DND-41 (cell line): ENCODE measurements around the gene SQSTM1.

Source experiments
- ATAC-seq: fragments of 200-7000 bp; cut with Tn5 transposase; 3 replicates; pipeline ENCODE4 v1.9.1; 2021; ENCODE audit warnings: low read depth; ENCODE audit not compliant: insufficient read depth
- DNase-seq: peaks from one replicate; pipeline ENCODE4 v3.0.0-alpha.2; 2020
- H2AFZ ChIP-seq: 2 replicates; pipeline ENCODE4 v1.6.0; 2012; ENCODE audit warnings: low read depth, low read length
- H3K27ac ChIP-seq: 2 replicates; pipeline ENCODE4 v1.5.1; 2012; ENCODE audit warnings: low read length, inconsistent platforms
- H3K27me3 ChIP-seq: fragments of 200-600 bp; sonication (generic); 2 replicates; pipeline ENCODE4 v1.6.0; 2012; ENCODE audit warnings: low read length, mild to moderate bottlenecking, inconsistent platforms; ENCODE audit not compliant: insufficient read depth, poor library complexity
- H3K36me3 ChIP-seq: 2 replicates; pipeline ENCODE4 v1.5.1; 2012; ENCODE audit warnings: low read length, inconsistent platforms; ENCODE audit not compliant: insufficient read depth
- H3K4me1 ChIP-seq: 2 replicates; pipeline ENCODE4 v1.5.1; 2012; ENCODE audit warnings: mild to moderate bottlenecking, low read length; ENCODE audit not compliant: insufficient read depth
- H3K4me2 ChIP-seq: 2 replicates; pipeline ENCODE4 v1.6.0; 2012; ENCODE audit warnings: mild to moderate bottlenecking, moderate library complexity, low read length, inconsistent platforms; ENCODE audit not compliant: insufficient read depth
- H3K4me3 ChIP-seq, 2 experiments: fragments of 200-600 bp in 1 of 2; shearing (Covaris generic) in 1 of 2; 2 replicates each; pipeline ENCODE4 v1.5.1; 2012 to 2016; ENCODE audit warnings: inconsistent platforms in 2 of 2, low read length in 2 of 2, mild to moderate bottlenecking in 2 of 2, low read depth in 1 of 2, moderate library complexity in 1 of 2
- H3K79me2 ChIP-seq: 2 replicates; pipeline ENCODE4 v1.6.0; 2012; ENCODE audit warnings: low read length, inconsistent platforms; ENCODE audit not compliant: insufficient read depth
- H3K9ac ChIP-seq: 2 replicates; pipeline ENCODE4 v1.6.0; 2012; ENCODE audit warnings: low read depth, mild to moderate bottlenecking, inconsistent platforms, low read length, moderate library complexity
- H3K9me3 ChIP-seq: 2 replicates; pipeline ENCODE4 v1.5.1; 2012; ENCODE audit warnings: low read length, moderate library complexity, mild to moderate bottlenecking, inconsistent platforms; ENCODE audit not compliant: insufficient read depth, severe bottlenecking
- H4K20me1 ChIP-seq: 2 replicates; pipeline ENCODE4 v1.6.0; 2012; ENCODE audit warnings: low read length; ENCODE audit not compliant: insufficient read depth
- CTCF ChIP-seq: IDR thresholded peaks from 2 replicates; pipeline ENCODE4 v1.5.1; 2012; ENCODE audit warnings: borderline replicate concordance, low read length, moderate library complexity, mild to moderate bottlenecking; ENCODE audit not compliant: poor library complexity, severe bottlenecking; ENCODE audit errors: extremely low read depth
- EZH2 ChIP-seq: IDR thresholded peaks from 3 replicates; pipeline ENCODE4 v1.6.1; 2012; ENCODE audit warnings: borderline replicate concordance, low read depth, mild to moderate bottlenecking, moderate library complexity, low read length, inconsistent platforms; ENCODE audit not compliant: severe bottlenecking

The SQSTM1 gene

GRCh38 chr5:179883163-179883562, 62.5 kb downstream of the SQSTM1 start:
- Histone ChIP-seq H3K9ac (no peak overlapping the region), H3K4me3 (no peak overlapping the region), H4K20me1 (no peaks in the 10 kb centered on the region), H3K27me3 (no peaks in the 10 kb centered on the region), H3K79me2 (no peaks in the 10 kb centered on the region), H3K9me3 (peaks cover 29% of the 10 kb centered on the region), H2AFZ (no peak overlapping the region), H3K4me1 (no peaks in the 10 kb centered on the region), H3K36me3 (peaks cover 88% of the 10 kb centered on the region), H3K27ac (no peak overlapping the region), H3K4me2 (no peak overlapping the region)
- TF ChIP-seq EZH2 (no peak), CTCF (no peak)
- DNase-seq (no peak), ATAC-seq (no peak)

- TF ChIP-seq CTCF, result no peak
- TF ChIP-seq EZH2, result no peak
- Histone ChIP-seq H3K9ac (no peak overlapping the region), H3K27ac (no peak overlapping the region), H4K20me1 (no peaks in the 10 kb centered on the region), H3K4me2 (no peak overlapping the region), H2AFZ (no peak overlapping the region), H3K36me3 (peaks cover 88% of the 10 kb centered on the region), H3K27me3 (no peaks in the 10 kb centered on the region), H3K9me3 (peaks cover 29% of the 10 kb centered on the region), H3K4me1 (no peaks in the 10 kb centered on the region), H3K4me3 (no peak overlapping the region), H3K79me2 (no peaks in the 10 kb centered on the region)
- DNase-seq (no peak), ATAC-seq (no peak)
Measured at GRCh38 chr5:179885491-179886090, 64.9 kb downstream of the SQSTM1 start.

GRCh38 chr5:179886190-179886911, 65.6 kb downstream of the SQSTM1 start:
- TF ChIP-seq CTCF (no peak), EZH2 (no peak)
- Histone ChIP-seq H3K79me2 (no peaks in the 10 kb centered on the region), H3K4me1 (no peaks in the 10 kb centered on the region), H3K27me3 (no peaks in the 10 kb centered on the region), H4K20me1 (no peaks in the 10 kb centered on the region), H2AFZ (no peak overlapping the region), H3K36me3 (peaks cover 91% of the 10 kb centered on the region), H3K9ac (no peak overlapping the region), H3K4me2 (no peak overlapping the region), H3K4me3 (no peak overlapping the region), H3K27ac (no peak overlapping the region), H3K9me3 (peaks cover 29% of the 10 kb centered on the region)
- ATAC-seq (no peak), DNase-seq (no peak)
